Measurements from ENCODE around the gene PRKD2.
A peak's percentile ranks its signal among the peaks of the same experiment; 100 is the strongest.
"Not testable (repeated sequence)": the region's sequence is repeated elsewhere in the genome, so short reads cannot be mapped to it uniquely, and the experiment has no call there.

The PRKD2 gene

GRCh38 chr19:46723023-46723461 is 6.1 kb upstream of the PRKD2 start:
- DNase-seq = no peak

GRCh38 chr19:46722421-46723022 is 5.6 kb upstream of the PRKD2 start:
- no peak for DNase-seq

- DNase-seq = no peak
Observed at GRCh38 chr19:46722004-46722380, 5.1 kb upstream of the PRKD2 start.

GRCh38 chr19:46721269-46722003 is 4.5 kb upstream of the PRKD2 start:
- DNase-seq = no peak

GRCh38 chr19:46720503-46721239 is 3.8 kb upstream of the PRKD2 start:
- no peak for DNase-seq

- DNase-seq = no peak
Observed at GRCh38 chr19:46719629-46720502, 3.0 kb upstream of the PRKD2 start.

GRCh38 chr19:46718934-46719622 is 2.2 kb upstream of the PRKD2 start:
- no peak for DNase-seq

- DNase-seq = no peak
Observed at GRCh38 chr19:46718157-46718933, 1.4 kb upstream of the PRKD2 start.

- no peak for DNase-seq
Observed at GRCh38 chr19:46717716-46718143, 816 bp upstream of the PRKD2 start.

GRCh38 chr19:46716672-46717033 is 261 bp downstream of the PRKD2 start:
- DNase-seq = no peak

GRCh38 chr19:46715975-46716671 is 791 bp downstream of the PRKD2 start:
- no peak for DNase-seq

GRCh38 chr19:46715620-46715974 is 1.3 kb downstream of the PRKD2 start:
- no peak for DNase-seq

- no peak for DNase-seq
Observed at GRCh38 chr19:46714444-46715106, 2.3 kb downstream of the PRKD2 start.

GRCh38 chr19:46713781-46714443 is 3.0 kb downstream of the PRKD2 start:
- peak; percentile 78 for DNase-seq

GRCh38 chr19:46712768-46713338 is 4.1 kb downstream of the PRKD2 start:
- DNase-seq = not testable (repeated sequence)

GRCh38 chr19:46710687-46711086 is 6.2 kb downstream of the PRKD2 start:
- no peak for DNase-seq

- DNase-seq = no peak
Observed at GRCh38 chr19:46704379-46705076, 12.4 kb downstream of the PRKD2 start.

- no peak for DNase-seq
Observed at GRCh38 chr19:46700704-46701103, 16.2 kb downstream of the PRKD2 start.

Measured in NCI-H2107 (cell line).